DND-41 (cell line): ENCODE data around the gene RASGRP3.

Experiments used
- ATAC-seq: fragments of 200-7000 bp; cut with Tn5 transposase; 3 replicates; pipeline ENCODE4 v1.9.1; 2021; ENCODE audit warnings: low read depth; ENCODE audit not compliant: insufficient read depth
- DNase-seq: peaks from one replicate; pipeline ENCODE4 v3.0.0-alpha.2; 2020
- H2AFZ ChIP-seq: 2 replicates; pipeline ENCODE4 v1.6.0; 2012; ENCODE audit warnings: low read depth, low read length
- H3K27ac ChIP-seq: 2 replicates; pipeline ENCODE4 v1.5.1; 2012; ENCODE audit warnings: low read length, inconsistent platforms
- H3K27me3 ChIP-seq: fragments of 200-600 bp; sonication (generic); 2 replicates; pipeline ENCODE4 v1.6.0; 2012; ENCODE audit warnings: low read length, mild to moderate bottlenecking, inconsistent platforms; ENCODE audit not compliant: insufficient read depth, poor library complexity
- H3K36me3 ChIP-seq: 2 replicates; pipeline ENCODE4 v1.5.1; 2012; ENCODE audit warnings: low read length, inconsistent platforms; ENCODE audit not compliant: insufficient read depth
- H3K4me1 ChIP-seq: 2 replicates; pipeline ENCODE4 v1.5.1; 2012; ENCODE audit warnings: mild to moderate bottlenecking, low read length; ENCODE audit not compliant: insufficient read depth
- H3K4me2 ChIP-seq: 2 replicates; pipeline ENCODE4 v1.6.0; 2012; ENCODE audit warnings: mild to moderate bottlenecking, moderate library complexity, low read length, inconsistent platforms; ENCODE audit not compliant: insufficient read depth
- H3K4me3 ChIP-seq, 2 experiments: fragments of 200-600 bp in 1 of 2; shearing (Covaris generic) in 1 of 2; 2 replicates each; pipeline ENCODE4 v1.5.1; 2012 to 2016; ENCODE audit warnings: inconsistent platforms in 2 of 2, low read length in 2 of 2, mild to moderate bottlenecking in 2 of 2, low read depth in 1 of 2, moderate library complexity in 1 of 2
- H3K79me2 ChIP-seq: 2 replicates; pipeline ENCODE4 v1.6.0; 2012; ENCODE audit warnings: low read length, inconsistent platforms; ENCODE audit not compliant: insufficient read depth
- H3K9ac ChIP-seq: 2 replicates; pipeline ENCODE4 v1.6.0; 2012; ENCODE audit warnings: low read depth, mild to moderate bottlenecking, inconsistent platforms, low read length, moderate library complexity
- H3K9me3 ChIP-seq: 2 replicates; pipeline ENCODE4 v1.5.1; 2012; ENCODE audit warnings: low read length, moderate library complexity, mild to moderate bottlenecking, inconsistent platforms; ENCODE audit not compliant: insufficient read depth, severe bottlenecking
- H4K20me1 ChIP-seq: 2 replicates; pipeline ENCODE4 v1.6.0; 2012; ENCODE audit warnings: low read length; ENCODE audit not compliant: insufficient read depth
- EZH2 ChIP-seq: IDR thresholded peaks from 3 replicates; pipeline ENCODE4 v1.6.1; 2012; ENCODE audit warnings: borderline replicate concordance, low read depth, mild to moderate bottlenecking, moderate library complexity, low read length, inconsistent platforms; ENCODE audit not compliant: severe bottlenecking
- TF ChIP-seq, protein P1 (sequence below): IDR thresholded peaks from 2 replicates; pipeline ENCODE4 v1.5.1; 2012; ENCODE audit warnings: borderline replicate concordance, low read length, moderate library complexity, mild to moderate bottlenecking; ENCODE audit not compliant: poor library complexity, severe bottlenecking; ENCODE audit errors: extremely low read depth

The RASGRP3 gene

DNA sequence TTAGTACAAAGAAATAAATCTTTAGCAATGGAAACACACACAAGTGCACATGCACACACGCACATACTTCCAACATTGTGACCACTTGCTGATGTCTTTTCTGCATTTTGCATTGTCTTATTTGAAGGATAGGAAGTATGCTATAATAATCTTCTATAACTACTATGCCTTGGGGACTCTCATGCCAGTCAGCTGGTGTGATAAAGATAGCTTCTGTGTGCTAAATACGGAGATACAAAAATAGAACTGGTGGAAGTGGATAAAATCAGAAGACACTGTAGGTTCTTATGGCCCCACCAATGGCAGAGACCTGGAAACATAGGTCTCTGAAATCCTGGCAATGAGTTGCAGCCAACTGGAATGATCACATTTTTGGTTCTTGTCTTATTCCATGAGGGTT, 31.5 kb upstream of the RASGRP3 start:
- H3K27ac ChIP-seq, result no peak overlapping the region
- H2AFZ ChIP-seq, result no peak overlapping the region
- no peaks in the 10 kb centered on the region for H3K9me3 ChIP-seq
- H3K36me3 ChIP-seq, result no peaks in the 10 kb centered on the region
- no peak for DNase-seq
- H3K4me3 ChIP-seq, result no peak overlapping the region
- no peaks in the 10 kb centered on the region for H3K27me3 ChIP-seq
- no peak overlapping the region for H3K4me2 ChIP-seq
- no peaks in the 10 kb centered on the region for H3K79me2 ChIP-seq
- H4K20me1 ChIP-seq, result no peaks in the 10 kb centered on the region
- H3K4me1 ChIP-seq, result no peaks in the 10 kb centered on the region
- no peak for ATAC-seq
- TF ChIP-seq, protein P1, sequence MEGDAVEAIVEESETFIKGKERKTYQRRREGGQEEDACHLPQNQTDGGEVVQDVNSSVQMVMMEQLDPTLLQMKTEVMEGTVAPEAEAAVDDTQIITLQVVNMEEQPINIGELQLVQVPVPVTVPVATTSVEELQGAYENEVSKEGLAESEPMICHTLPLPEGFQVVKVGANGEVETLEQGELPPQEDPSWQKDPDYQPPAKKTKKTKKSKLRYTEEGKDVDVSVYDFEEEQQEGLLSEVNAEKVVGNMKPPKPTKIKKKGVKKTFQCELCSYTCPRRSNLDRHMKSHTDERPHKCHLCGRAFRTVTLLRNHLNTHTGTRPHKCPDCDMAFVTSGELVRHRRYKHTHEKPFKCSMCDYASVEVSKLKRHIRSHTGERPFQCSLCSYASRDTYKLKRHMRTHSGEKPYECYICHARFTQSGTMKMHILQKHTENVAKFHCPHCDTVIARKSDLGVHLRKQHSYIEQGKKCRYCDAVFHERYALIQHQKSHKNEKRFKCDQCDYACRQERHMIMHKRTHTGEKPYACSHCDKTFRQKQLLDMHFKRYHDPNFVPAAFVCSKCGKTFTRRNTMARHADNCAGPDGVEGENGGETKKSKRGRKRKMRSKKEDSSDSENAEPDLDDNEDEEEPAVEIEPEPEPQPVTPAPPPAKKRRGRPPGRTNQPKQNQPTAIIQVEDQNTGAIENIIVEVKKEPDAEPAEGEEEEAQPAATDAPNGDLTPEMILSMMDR, result no peak
- TF ChIP-seq EZH2, result no peak
- H3K9ac ChIP-seq, result no peak overlapping the region

DNA sequence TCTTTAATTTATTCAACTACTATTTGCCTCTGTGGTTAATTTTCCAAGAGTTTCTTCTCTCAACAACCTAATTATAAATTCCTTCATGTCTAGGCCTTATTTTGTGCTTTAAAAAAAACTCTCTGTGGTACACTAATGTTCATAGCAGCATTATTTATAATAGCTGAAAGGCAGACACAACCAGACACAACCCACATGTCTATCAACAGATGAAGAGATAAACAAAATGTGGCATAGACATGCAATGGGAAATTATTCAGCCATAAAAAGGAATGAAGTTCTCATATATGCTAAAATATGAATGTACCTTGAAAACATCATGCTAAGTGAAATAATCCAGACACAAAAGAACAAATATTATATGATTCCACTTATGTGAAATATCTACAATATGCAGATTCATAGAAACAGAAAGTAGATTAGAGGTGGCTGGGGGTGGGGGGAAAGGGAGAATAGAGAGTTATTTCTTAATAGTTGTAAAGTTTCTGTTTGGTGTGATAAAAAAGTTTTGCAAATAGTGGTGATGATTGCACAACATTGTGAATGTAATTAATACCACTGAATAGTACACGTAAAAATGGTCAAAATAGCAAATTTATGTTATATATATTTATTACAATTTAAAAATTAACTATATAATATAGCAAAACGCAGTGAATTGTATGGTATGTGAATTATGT, 28.1 kb upstream of the RASGRP3 start:
- H3K9ac ChIP-seq, result no peak overlapping the region
- no peak overlapping the region for H2AFZ ChIP-seq
- no peaks in the 10 kb centered on the region for H3K27me3 ChIP-seq
- TF ChIP-seq, protein P1, result no peak
- TF ChIP-seq EZH2, result no peak
- no peaks in the 10 kb centered on the region for H3K36me3 ChIP-seq
- H3K4me1 ChIP-seq, result no peaks in the 10 kb centered on the region
- no peak overlapping the region for H3K4me3 ChIP-seq
- no peak overlapping the region for H3K4me2 ChIP-seq
- H3K27ac ChIP-seq, result no peak overlapping the region
- no peak for ATAC-seq
- DNase-seq, result no peak
- H3K79me2 ChIP-seq, result no peaks in the 10 kb centered on the region
- H4K20me1 ChIP-seq, result no peaks in the 10 kb centered on the region
- H3K9me3 ChIP-seq, result peaks cover 2% of the 10 kb centered on the region

DNA sequence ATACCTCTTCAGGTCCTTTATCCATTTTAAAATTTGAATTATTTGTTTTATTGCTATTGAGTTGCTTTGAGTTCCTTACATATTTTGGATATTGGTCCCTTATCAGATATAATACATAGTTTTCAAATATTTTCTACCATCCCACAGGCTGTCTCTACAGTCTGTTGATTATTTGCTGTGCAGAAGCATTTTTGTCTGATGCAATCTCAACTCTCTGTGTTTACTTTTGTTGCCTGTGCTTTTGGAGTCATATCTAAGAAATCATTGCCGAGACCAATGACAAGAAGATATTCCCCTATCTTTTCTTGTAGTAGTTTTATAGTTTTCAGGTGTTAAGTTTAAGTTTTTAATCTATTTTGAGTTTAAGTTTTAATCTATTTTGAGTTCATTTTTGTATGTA, 25.2 kb upstream of the RASGRP3 start:
- DNase-seq (no peak), ATAC-seq (no peak)
- Histone ChIP-seq H3K9me3 (peaks cover 2% of the 10 kb centered on the region), H3K4me2 (no peak overlapping the region), H2AFZ (no peak overlapping the region), H3K4me3 (no peak overlapping the region), H3K9ac (no peak overlapping the region), H3K27me3 (no peaks in the 10 kb centered on the region), H3K79me2 (no peaks in the 10 kb centered on the region), H3K27ac (no peak overlapping the region), H4K20me1 (no peaks in the 10 kb centered on the region), H3K36me3 (no peaks in the 10 kb centered on the region), H3K4me1 (no peaks in the 10 kb centered on the region)
- no peak for TF ChIP-seq EZH2
- TF ChIP-seq, protein P1, result no peak

DNA sequence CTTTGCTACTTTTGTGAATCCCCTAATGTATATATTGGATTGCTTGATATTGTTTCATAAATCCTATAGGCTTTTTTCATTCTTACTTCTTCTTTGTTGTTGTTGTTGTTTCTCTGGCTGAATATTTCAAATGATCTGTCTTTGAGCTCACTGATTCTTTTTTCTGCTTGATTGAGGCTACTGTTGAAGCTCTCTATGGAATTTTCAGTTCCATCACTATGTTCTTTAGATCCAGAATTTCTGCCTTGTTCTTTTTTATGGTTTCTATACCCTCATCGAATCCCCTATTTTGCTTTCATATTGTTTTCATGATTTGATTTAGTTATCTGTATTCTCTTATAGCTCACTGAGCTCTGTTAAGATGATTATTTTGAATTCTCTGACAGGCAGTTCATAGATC, 24.6 kb upstream of the RASGRP3 start:
- Histone ChIP-seq H3K4me2 (no peak overlapping the region), H3K27me3 (no peaks in the 10 kb centered on the region), H3K4me3 (no peak overlapping the region), H3K79me2 (no peaks in the 10 kb centered on the region), H3K4me1 (no peaks in the 10 kb centered on the region), H4K20me1 (no peaks in the 10 kb centered on the region), H3K27ac (no peak overlapping the region), H3K9me3 (peaks cover 2% of the 10 kb centered on the region), H3K9ac (no peak overlapping the region), H2AFZ (no peak overlapping the region), H3K36me3 (no peaks in the 10 kb centered on the region)
- ATAC-seq, result no peak
- TF ChIP-seq EZH2, result no peak
- TF ChIP-seq, protein P1, result no peak
- no peak for DNase-seq
